ENCODE data around the gene ZDBF2.
"Not testable (repeated sequence)": the region's sequence is repeated elsewhere in the genome, so short reads cannot be mapped to it uniquely, and the experiment has no call there.

ZDBF2 gene

GRCh38 chr2:206259376-206260187, 14.9 kb upstream of the ZDBF2 start:
- DNase-seq = no peak

GRCh38 chr2:206260188-206261012, 14.1 kb upstream of the ZDBF2 start:
- DNase-seq = no peak

GRCh38 chr2:206263959-206264603, 10.4 kb upstream of the ZDBF2 start:
- DNase-seq = no peak

- DNase-seq = no peak
Observed at GRCh38 chr2:206266130-206267125, 8.0 kb upstream of the ZDBF2 start.

GRCh38 chr2:206267567-206267966, 6.9 kb upstream of the ZDBF2 start:
- DNase-seq = no peak

- no peak for DNase-seq
Observed at GRCh38 chr2:206271065-206271464, 3.4 kb upstream of the ZDBF2 start.

GRCh38 chr2:206273905-206274304, 558 bp upstream of the ZDBF2 start:
- no peak for DNase-seq

- DNase-seq = no peak
Observed at GRCh38 chr2:206275312-206276055, 1.0 kb downstream of the ZDBF2 start.

GRCh38 chr2:206276169-206276942, 1.9 kb downstream of the ZDBF2 start:
- no peak for DNase-seq

GRCh38 chr2:206277503-206277902, 3.0 kb downstream of the ZDBF2 start:
- DNase-seq = no peak

- no peak for DNase-seq
Observed at GRCh38 chr2:206282746-206283145, 8.3 kb downstream of the ZDBF2 start.

GRCh38 chr2:206287197-206287596, 12.7 kb downstream of the ZDBF2 start:
- no peak for DNase-seq

GRCh38 chr2:206289391-206289790, 14.9 kb downstream of the ZDBF2 start:
- DNase-seq = no peak

- DNase-seq = no peak
Observed at GRCh38 chr2:206296128-206296527, 21.7 kb downstream of the ZDBF2 start.

- not testable (repeated sequence) for DNase-seq
Observed at GRCh38 chr2:206299608-206300007, 25.1 kb downstream of the ZDBF2 start.

GRCh38 chr2:206305523-206306245, 31.2 kb downstream of the ZDBF2 start:
- no peak for DNase-seq

- no peak for DNase-seq
Observed at GRCh38 chr2:206311026-206311425, 36.6 kb downstream of the ZDBF2 start.

GRCh38 chr2:206316141-206316540, 41.7 kb downstream of the ZDBF2 start:
- no peak for DNase-seq

GRCh38 chr2:206323033-206323432, 48.6 kb downstream of the ZDBF2 start:
- no peak for DNase-seq

- DNase-seq = no peak
Observed at GRCh38 chr2:206323486-206323885, 49.0 kb downstream of the ZDBF2 start.

All from activated effector memory CD4-positive, alpha-beta T cell treated with Interleukin-2 at 50 U/mL for 16 hours (primary cell).